CD4-positive, alpha-beta T cell treated with Interleukin-2 at 100 ng/mL for 4 hours (primary cell): ENCODE measurements around the gene PRKACG.

Experiments
- DNase-seq: peaks from one replicate; pipeline ENCODE4 v3.0.0-alpha.2; 2020; ENCODE audit warnings: low spot score

PRKACG gene

DNA sequence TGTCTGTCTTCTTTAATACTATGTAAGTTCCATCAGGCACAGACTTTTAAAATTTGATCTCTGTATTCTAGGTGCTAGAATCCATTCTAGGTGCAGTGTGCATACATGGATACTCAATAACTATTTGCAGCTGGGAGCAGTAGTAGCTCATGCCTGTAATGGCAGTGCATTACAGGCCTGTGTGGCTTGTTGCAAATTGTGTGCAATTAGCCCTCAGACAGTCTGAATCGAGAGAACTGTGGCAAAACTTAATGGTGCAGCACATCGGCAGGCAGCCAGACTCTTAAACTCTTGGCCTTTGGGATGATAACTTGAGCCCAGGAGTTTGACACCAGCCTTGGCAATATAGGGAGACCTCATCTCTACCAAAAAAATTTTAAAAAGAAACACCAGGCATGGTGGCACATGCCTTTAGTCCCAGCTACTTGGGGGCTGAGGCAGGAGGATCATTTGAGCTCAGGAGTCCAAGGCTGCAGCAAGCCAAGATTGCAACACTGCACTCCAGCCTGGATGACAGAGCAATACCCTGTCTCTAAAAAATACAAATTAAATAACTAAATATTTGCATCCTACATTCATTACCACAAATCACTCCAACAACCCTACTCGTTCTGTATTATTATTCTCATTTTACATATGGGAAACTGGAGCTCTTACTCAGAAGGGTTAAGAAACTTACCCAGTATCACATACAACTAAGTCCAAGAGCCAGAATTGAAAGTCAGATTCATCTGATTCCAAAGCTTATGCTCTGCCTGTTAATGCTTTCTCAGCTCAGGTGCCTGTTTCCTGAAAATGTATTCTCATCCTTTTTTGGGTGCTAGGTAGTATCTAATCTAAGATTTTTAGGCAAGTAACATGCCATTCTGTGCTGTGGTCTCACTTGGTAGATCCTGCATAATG is 30.1 kb downstream of the PRKACG start:
- no peak for DNase-seq

DNA sequence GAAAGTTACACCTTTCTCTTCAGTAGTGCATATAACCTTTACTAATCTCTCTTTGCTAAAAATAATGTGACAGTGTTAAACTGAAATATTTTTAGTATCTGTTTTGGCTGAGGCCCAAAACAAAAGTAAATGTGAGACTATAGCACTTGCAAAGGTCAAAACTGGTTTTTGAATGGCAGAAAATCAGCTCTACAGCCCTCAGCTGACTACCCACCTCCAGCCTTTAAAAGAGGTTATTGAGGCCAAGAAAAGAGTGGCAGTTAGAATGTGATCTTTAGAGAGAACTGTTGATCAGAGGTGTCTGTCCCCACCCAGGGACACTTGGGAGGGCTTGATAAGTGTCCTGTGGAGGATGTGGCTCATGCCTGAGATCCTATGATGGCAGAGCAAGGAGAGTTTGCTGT is 30.9 kb downstream of the PRKACG start:
- DNase-seq = no peak

DNA sequence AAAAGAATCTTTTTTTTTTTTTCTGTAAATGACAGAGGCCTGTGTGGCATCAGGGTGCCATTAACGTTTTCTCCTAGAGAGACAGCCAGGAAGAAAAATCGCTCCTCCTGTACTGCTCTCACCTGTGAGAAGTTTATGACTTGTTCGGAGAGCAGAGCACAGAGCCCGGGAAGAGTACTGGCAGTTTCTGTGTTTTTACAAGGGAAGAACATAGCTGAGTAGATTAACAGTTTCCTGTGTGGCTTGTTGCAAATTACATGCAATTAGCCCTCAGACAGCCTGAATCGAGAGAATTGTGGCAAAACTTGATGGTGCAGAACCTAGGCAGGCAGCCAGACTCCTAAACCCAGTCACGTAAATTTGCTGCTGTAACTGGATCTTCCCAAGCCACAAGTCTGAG is 32.1 kb downstream of the PRKACG start:
- DNase-seq = no peak

DNA sequence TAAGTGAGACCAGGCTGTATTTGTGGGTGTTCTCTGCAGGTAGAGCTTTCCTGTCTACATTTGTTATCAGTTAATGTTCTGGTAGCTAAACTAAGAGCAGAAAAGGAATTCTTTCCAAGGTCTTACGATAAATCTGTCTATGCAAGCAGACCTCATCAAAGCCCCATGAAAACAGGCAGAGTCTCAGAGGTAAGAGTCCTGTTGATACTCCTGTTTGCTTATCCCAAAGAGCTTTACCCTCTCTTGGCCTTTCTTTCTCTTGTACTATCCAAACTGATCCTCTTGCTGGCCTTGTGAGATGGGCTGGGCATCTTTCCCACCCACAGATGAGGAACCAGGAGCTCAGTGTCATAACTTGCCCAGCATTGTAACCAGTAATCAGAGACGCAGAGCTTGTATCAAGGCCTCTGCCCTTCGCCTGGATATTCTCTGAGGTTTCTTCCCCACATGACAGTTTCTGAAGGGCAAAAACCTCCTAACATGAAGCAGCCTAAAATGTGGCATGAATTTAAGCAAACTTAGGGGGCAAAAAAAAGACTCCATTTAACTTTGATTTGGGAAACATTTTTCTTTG is 33.5 kb downstream of the PRKACG start:
- no peak for DNase-seq

DNA sequence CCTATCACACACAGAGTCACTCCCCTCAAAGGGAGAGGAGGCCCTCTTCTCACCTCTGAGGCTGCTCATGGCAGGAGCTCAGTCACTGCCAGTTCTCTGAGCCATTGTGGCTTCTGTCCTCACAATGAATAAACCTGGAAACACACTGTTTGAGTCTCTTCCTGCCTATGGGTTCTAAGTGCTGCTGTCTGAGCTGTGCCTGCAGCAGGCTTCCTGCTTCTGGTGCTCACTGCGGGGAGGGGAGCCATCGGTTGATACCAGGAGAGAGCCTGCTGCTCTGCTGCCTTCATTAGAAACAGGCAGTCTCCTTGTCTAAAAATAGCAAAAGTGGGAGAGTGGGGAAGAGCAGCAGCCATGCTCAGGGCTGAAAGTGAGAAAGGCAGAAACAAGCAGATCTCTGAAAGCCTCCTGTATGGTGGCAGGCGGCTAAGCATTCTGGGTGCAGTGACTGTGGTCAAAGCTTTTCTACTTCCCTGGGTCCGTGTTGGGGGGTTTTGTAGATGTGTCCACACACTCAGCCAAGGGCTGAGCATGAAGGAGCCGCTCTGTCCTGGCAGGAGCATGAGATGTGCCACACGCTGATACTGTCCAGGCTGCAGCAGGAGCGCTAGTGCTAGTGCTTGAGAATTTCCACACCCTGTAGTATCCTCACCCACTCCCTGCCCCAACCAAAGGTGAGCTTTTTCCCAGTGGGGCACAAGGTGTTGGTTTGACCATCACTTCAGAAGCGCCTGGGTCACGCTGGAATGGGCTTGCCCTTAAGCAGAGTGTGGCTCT is 34.2 kb downstream of the PRKACG start:
- peak; percentile 7 for DNase-seq

DNA sequence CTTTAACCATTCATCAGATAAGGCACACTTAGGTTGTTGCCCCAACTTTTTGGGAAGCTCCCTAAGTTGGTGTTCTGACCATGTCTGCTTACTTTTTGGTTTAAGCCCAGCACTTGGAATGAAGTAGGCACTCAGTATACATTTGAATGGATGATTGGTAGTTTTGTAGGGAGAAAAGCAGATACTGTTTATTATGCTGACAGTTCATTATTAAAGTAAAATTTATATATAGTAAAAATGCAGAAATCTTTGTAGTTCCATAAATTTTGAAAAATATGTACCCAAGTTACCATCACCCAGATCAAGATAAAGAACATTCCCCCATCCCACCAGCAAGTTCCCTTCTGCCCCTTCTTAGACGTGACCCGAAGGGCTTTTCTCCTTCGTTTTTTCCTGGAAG is 35.4 kb downstream of the PRKACG start:
- DNase-seq = no peak

DNA sequence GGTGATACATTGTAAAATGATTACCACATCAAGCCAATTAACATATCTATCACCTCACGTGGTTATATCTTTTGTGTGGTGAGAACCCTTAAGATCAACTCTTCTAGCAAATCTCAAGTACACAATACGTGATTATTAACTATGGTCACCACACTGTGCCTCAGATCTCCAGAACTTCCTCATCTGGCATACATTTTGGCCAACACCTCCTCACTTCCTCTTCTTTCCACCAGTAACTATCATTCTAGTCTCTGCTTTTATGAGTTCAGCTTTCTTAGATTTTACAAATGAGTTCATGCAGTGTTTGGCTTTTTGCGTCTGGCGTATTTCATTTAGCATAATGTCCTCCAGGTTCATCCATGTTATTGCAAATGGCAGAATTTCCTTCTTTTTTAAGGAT is 35.8 kb downstream of the PRKACG start:
- no peak for DNase-seq

DNA sequence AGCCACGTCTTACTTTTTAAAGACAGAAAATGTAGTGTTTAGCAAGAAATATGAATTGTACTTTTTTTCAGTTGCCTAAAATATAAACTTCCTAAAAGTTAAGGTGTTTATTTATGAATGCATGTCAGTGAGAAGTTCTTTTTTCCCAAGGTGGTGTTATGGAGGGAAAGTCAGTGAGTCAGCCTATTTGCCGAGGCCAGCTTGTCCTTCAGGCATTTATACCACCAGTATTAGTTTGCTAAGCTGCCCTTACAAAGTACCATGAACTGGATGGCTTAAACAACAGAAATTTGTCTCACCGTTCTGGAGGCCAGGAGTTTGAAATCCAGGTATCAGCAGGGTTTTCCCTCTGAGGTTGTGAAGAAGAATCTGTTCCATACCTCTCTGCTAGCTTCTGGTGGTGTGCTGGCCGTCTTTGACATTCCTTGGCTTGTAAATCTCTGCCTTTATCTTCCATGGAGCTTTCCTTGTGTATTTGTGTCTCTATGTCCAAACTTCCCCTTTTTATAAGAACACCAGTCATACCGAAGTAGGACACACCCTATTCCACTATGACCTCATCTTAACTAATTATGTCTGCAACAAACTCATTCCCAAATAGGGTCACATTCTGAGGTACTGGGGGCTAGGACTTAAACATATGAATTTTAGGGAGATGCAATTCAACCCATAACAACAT is 38.4 kb downstream of the PRKACG start:
- DNase-seq = no peak

DNA sequence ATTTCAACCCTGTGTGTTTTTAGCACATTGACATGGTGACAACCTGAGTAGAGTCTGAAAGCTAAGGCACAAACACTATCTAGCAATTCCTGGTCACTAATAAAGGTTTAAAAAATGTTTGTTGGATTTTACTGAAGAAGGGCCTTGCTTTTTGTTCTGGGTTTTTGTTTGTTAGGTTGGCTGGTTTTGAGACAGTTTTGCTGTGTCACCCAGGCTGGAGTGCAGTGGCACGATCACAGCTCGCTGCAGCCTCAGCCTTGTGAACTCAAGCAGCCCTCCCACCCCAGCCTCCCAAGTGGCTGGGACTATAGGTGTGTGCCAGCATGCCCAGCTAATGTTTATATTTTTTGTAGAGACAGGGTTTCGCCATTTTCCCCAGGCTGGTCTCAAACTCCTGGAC is 39.0 kb downstream of the PRKACG start:
- no peak for DNase-seq

DNA sequence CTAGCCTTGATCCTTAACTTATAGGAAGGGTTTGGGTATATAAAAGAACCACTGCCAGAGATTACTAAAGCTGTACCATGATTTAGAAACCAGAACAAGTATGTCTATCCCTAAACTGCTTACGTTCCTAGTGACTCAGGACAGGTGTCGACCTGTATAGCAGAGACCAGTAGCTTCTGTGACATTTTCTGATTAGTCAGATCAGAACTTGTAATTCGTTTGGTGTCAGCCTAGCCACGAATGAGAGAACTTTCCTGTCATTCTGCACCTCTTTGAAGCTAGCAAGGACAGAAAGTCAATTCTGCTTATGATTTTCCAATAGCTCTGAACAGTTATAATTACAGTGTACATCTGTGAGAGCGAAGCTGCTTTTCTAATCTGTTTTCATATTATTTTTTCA is 39.5 kb downstream of the PRKACG start:
- peak; percentile 8 for DNase-seq

DNA sequence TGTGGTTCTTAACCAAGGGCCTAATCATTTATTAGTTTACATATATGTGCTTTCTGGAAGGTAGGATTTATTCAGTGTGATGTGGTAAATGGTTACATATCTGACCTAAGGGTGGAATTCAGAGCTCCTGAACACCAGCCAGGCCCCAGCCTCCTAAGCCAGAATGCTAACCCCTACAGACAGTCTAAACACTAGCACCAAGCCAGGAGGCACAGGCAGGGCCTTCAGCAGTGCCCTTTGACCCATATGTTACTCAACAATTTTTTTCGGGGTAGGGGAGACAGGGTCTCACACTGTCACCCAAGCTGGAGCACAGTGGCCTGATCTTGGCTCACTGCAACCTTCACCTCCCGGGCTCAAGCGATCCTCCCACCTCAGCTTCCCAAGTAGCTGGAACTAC is 40.3 kb downstream of the PRKACG start:
- DNase-seq = no peak

DNA sequence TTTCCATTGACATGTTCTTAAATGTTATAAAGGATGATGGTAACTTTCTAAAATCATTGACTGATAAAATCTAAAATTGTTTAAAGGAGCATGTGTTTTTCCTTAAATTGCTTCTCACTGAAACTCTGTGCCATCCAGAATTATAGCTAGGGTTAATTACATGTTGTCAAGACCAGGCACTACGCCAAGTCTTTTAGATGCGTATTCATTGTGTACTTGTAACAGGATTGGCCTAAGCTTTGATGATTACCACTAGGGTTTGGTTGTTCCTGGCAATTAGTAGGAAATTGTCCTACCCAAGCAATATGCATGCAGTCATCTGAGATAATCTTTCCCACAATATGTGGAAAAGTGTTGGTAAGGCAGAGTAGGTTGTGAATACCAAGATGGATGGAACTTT is 43.8 kb downstream of the PRKACG start:
- DNase-seq = no peak

DNA sequence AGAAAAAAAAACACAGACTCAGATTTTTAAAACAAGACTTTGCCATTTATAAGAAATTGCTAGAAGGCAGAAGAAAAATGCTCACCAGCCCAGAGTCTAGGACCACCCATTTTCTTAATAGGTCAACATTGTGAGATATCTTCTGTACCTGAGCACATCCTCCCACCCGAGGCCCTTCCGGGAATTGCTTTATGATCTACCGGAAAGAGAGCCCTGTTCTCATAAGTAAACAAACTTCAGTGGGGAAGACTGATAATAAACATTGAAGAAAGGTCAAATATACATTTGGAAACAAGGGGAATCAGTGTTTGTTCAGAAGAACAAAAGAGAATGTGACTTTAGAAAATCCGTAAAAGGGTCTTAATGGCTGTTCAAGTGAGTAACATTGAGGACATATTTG is 44.4 kb downstream of the PRKACG start:
- DNase-seq = no peak

DNA sequence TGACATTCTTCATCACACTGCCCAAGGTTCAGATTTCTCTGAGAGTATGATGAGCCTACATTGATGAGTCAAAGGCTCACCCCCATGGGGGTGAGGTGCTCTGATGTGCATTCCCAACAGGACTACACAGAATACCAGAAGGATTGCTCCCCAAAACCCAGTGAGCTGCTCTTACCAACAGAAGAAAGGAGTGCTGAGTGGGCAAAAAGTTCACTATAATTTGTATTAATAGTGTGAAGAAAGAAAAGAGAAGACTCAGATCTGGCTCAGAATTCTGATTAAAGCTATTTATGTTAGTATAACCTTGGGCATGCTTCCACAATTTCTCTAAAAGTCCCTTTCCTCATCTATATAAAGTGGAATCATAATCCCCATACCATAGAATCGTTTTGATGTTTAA is 46.1 kb downstream of the PRKACG start:
- DNase-seq = no peak

DNA sequence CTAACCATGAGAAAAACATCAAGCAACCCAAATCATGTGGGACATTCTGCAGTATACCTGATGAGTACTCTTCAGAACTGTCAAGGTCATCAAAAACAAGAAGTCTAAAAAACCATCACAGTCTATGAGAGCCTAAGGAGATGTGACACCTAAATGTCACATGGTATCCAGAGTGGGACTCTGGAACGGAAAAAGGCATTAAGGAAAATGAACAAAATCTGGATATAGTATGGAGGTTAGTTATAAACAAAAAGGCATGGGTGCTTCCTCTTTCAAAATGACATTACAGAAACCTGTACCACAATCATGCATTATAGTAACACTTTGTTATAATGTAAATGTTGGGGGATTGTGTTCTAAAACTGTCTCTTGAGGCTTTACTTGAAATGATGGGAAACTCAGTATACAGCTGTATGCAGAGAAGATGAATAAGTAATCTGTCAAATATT is 47.4 kb downstream of the PRKACG start:
- DNase-seq = no peak

DNA sequence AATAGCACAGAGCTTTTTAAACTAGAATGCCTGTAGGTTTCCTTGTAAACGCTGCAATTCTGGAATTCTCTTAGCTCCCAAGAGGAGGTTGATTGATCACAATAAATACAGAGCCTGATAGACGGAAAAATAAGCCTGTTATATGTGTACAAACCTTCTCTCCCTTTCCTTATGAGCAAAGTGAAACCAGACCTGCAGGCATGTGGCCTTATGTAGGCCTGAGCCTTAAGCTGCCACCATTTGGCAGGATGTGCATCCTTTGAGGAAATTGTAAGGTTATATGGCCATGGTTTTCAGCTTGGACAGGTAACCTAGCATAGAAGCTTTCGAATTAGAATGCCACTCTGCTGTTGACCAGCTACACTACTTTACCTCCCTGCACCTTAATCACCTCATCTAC is 49.1 kb downstream of the PRKACG start:
- DNase-seq = no peak

DNA sequence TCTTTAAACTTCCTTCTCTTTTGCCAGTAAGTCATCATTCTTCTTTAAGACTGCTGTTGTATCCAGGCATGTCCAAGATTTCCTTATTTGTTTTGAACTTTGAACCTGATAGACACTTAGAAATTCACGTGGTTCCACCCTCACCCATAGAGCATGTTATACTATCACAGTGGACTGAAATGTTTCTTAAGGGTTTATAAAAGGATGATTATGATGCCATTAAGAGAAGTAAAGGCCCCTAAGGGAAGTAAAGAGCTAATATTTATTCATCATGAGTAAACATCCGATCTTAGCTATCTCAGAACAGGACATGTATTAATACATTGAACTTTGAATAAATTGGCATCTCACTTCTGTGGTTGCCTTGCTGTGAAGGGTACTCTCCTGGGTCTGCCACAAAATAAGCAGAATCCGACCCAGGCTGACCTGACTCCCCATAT is 49.8 kb downstream of the PRKACG start:
- no peak for DNase-seq

DNA sequence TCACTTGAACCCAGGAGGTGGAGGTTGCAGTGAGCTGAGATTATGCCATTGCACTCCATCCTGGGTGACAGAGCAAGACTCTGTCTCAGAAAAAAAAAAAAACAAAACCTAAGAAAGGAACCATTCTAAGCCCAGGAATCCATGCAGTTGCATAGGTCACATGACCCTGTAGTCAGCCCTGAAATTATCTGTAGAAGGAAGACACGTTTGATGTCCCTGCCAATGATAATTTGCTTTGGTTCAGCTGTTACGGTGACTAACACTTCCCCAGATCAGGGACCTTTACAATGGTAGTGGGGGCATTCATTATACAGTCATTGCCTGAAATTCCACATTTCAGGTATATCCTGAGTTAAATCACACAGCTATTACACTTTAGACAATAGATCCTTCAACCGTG is 50.5 kb downstream of the PRKACG start:
- DNase-seq = no peak
